HEK293 (cell line): ENCODE measurements around the gene NDOR1.

Source experiments
- CTCF ChIA-PET: fragments of 350-600 bp; formaldehyde crosslinking; extraction: SDS; loops from one replicate; lab custom pipeline; 2021; ENCODE audit warnings: antibody characterized with exemption; lab: Yijun Ruan, JAX
- POLR2A ChIA-PET: fragments of 300-600 bp; formaldehyde crosslinking; extraction: SDS; loops from one replicate; lab custom pipeline; 2020; ENCODE audit warnings: antibody characterized with exemption, inconsistent platforms; lab: Yijun Ruan, JAX
- H3K27ac ChIP-seq: fragments of 200-500 bp; sonication (Bioruptor generic); 2 replicates; pipeline ENCODE4 v1.5.1; 2014; ENCODE audit warnings: low read depth, low read length, control low read depth, inconsistent platforms; ENCODE audit errors: extremely low read depth
- H3K36me3 ChIP-seq, 2 experiments: fragments of 200-500 bp in 1 of 2; sonication (Bioruptor generic) in 1 of 2; 1 replicate in 1 of 2; 2 replicates in 1 of 2; pipeline ENCODE4 v1.5.1; 2014 to 2017; ENCODE audit warnings: inconsistent platforms in 2 of 2, low read length in 2 of 2; ENCODE audit not compliant: control insufficient read depth in 2 of 2, insufficient read depth in 1 of 2
- H3K4me1 ChIP-seq: fragments of 200-500 bp; sonication (Bioruptor generic); 2 replicates; pipeline ENCODE4 v1.5.1; 2014; ENCODE audit warnings: mild to moderate bottlenecking, low read length, inconsistent platforms; ENCODE audit not compliant: control insufficient read depth, insufficient read depth
- H3K4me3 ChIP-seq: 2 replicates; pipeline ENCODE4 v1.5.1; 2011; ENCODE audit warnings: low read depth, mild to moderate bottlenecking, control low read depth, low read length, moderate library complexity
- H3K9me3 ChIP-seq: fragments of 200-500 bp; sonication (Bioruptor generic); 2 replicates; pipeline ENCODE4 v1.5.1; 2014; ENCODE audit warnings: low read depth, low read length, inconsistent platforms; ENCODE audit not compliant: control insufficient read depth, insufficient read depth
- EGR2 ChIP-seq: fragments of 450-650 bp; formaldehyde crosslinking; IDR thresholded peaks from 2 replicates; pipeline ENCODE4 v1.5.1; 2016; ENCODE audit warnings: low read depth, missing biosample characterization, missing genetic modification characterization
- ELK4 ChIP-seq: IDR thresholded peaks from 2 replicates; pipeline ENCODE4 v1.6.1; 2011; ENCODE audit warnings: mild to moderate bottlenecking, low read depth, low read length, borderline replicate concordance
- IKZF3 ChIP-seq: fragments of 450-650 bp; IDR thresholded peaks from 2 replicates; pipeline ENCODE4 v1.5.0; 2018; ENCODE audit warnings: missing biosample characterization, mild to moderate bottlenecking, missing genetic modification characterization, moderate library complexity
- KLF9 ChIP-seq: fragments of 450-650 bp; formaldehyde crosslinking; IDR thresholded peaks from 2 replicates; pipeline ENCODE4 v1.5.1; 2016; ENCODE audit warnings: missing biosample characterization, missing genetic modification characterization, low read depth
- PRDM10 ChIP-seq: fragments of 450-650 bp; formaldehyde crosslinking; IDR thresholded peaks from 2 replicates; pipeline ENCODE4 v1.5.1; 2016; ENCODE audit warnings: missing biosample characterization, missing genetic modification characterization
- REPIN1 ChIP-seq: fragments of 450-650 bp; formaldehyde crosslinking; IDR thresholded peaks from 2 replicates; pipeline ENCODE4 v1.5.1; 2017; ENCODE audit warnings: missing biosample characterization, missing genetic modification characterization, low read depth
- TCF7L2 ChIP-seq: IDR thresholded peaks from 2 replicates; pipeline ENCODE4 v1.6.1; 2011; ENCODE audit warnings: low read depth, mild to moderate bottlenecking, inconsistent platforms, low read length, moderate library complexity, borderline replicate concordance
- ZBTB26 ChIP-seq: fragments of 450-650 bp; formaldehyde crosslinking; optimal IDR thresholded peaks from 2 replicates; pipeline ENCODE3; 2016; ENCODE audit warnings: missing biosample characterization, mild to moderate bottlenecking, missing genetic modification characterization
- ZBTB8A ChIP-seq: fragments of 450-650 bp; formaldehyde crosslinking; IDR thresholded peaks from 2 replicates; pipeline ENCODE4 v1.5.1; 2016; ENCODE audit warnings: missing biosample characterization, missing genetic modification characterization
- ZNF10 ChIP-seq: fragments of 450-650 bp; formaldehyde crosslinking; IDR thresholded peaks from 2 replicates; pipeline ENCODE4 v1.5.1; 2017; ENCODE audit warnings: missing biosample characterization, missing genetic modification characterization
- ZNF16 ChIP-seq: fragments of 450-650 bp; formaldehyde crosslinking; IDR thresholded peaks from 2 replicates; pipeline ENCODE4 v1.5.1; 2016; ENCODE audit warnings: low read depth, missing biosample characterization, missing genetic modification characterization
- ZNF174 ChIP-seq: fragments of 450-650 bp; formaldehyde crosslinking; IDR thresholded peaks from 2 replicates; pipeline ENCODE4 v1.5.0; 2017; ENCODE audit warnings: missing biosample characterization, mild to moderate bottlenecking, missing genetic modification characterization
- ZNF19 ChIP-seq: fragments of 450-650 bp; formaldehyde crosslinking; IDR thresholded peaks from 2 replicates; pipeline ENCODE4; 2016; ENCODE audit warnings: missing biosample characterization, missing genetic modification characterization, low read depth
- ZNF266 ChIP-seq: fragments of 450-650 bp; formaldehyde crosslinking; IDR thresholded peaks from 2 replicates; pipeline ENCODE4 v1.5.1; 2016; ENCODE audit warnings: missing biosample characterization, missing genetic modification characterization, low read depth
- ZNF311 ChIP-seq: fragments of 450-650 bp; formaldehyde crosslinking; IDR thresholded peaks from 2 replicates; pipeline ENCODE4 v1.5.1; 2017; ENCODE audit warnings: missing biosample characterization, missing genetic modification characterization, borderline replicate concordance
- ZNF426 ChIP-seq: fragments of 450-650 bp; formaldehyde crosslinking; IDR thresholded peaks from 2 replicates; pipeline ENCODE4 v1.5.1; 2017; ENCODE audit warnings: missing biosample characterization, missing genetic modification characterization, mild to moderate bottlenecking, inconsistent platforms, moderate library complexity
- ZNF473 ChIP-seq: fragments of 450-650 bp; formaldehyde crosslinking; IDR thresholded peaks from 2 replicates; pipeline ENCODE4 v1.5.1; 2017; ENCODE audit warnings: missing biosample characterization, missing genetic modification characterization
- ZNF510 ChIP-seq: fragments of 450-650 bp; formaldehyde crosslinking; IDR thresholded peaks from 2 replicates; pipeline ENCODE4 v1.5.1; 2018; ENCODE audit warnings: mild to moderate bottlenecking, missing genetic modification characterization, missing biosample characterization; ENCODE audit not compliant: insufficient replicate concordance
- ZNF555 ChIP-seq: fragments of 450-650 bp; formaldehyde crosslinking; conservative IDR thresholded peaks from 2 replicates; pipeline ENCODE4 v1.5.1; 2017; ENCODE audit warnings: missing biosample characterization, mild to moderate bottlenecking, missing genetic modification characterization, inconsistent platforms
- ZNF645 ChIP-seq: fragments of 450-650 bp; formaldehyde crosslinking; IDR thresholded peaks from 2 replicates; pipeline ENCODE4; 2016; ENCODE audit warnings: missing biosample characterization, missing genetic modification characterization
- ZNF670 ChIP-seq: fragments of 450-650 bp; formaldehyde crosslinking; IDR thresholded peaks from 2 replicates; pipeline ENCODE4 v1.5.1; 2016; ENCODE audit warnings: missing biosample characterization, missing genetic modification characterization, low read depth
- ZNF707 ChIP-seq: fragments of 450-650 bp; formaldehyde crosslinking; IDR thresholded peaks from 2 replicates; pipeline ENCODE4 v1.5.1; 2016; ENCODE audit warnings: missing biosample characterization, missing genetic modification characterization
- ZNF792 ChIP-seq: fragments of 450-650 bp; formaldehyde crosslinking; IDR thresholded peaks from 2 replicates; pipeline ENCODE4 v1.5.1; 2016; ENCODE audit warnings: missing biosample characterization, missing genetic modification characterization
- TF ChIP-seq, protein P1 (sequence below): fragments of 450-650 bp; formaldehyde crosslinking; IDR thresholded peaks from 2 replicates; pipeline ENCODE4 v1.5.1; 2016; ENCODE audit warnings: missing biosample characterization, missing genetic modification characterization

NDOR1 gene

DNA sequence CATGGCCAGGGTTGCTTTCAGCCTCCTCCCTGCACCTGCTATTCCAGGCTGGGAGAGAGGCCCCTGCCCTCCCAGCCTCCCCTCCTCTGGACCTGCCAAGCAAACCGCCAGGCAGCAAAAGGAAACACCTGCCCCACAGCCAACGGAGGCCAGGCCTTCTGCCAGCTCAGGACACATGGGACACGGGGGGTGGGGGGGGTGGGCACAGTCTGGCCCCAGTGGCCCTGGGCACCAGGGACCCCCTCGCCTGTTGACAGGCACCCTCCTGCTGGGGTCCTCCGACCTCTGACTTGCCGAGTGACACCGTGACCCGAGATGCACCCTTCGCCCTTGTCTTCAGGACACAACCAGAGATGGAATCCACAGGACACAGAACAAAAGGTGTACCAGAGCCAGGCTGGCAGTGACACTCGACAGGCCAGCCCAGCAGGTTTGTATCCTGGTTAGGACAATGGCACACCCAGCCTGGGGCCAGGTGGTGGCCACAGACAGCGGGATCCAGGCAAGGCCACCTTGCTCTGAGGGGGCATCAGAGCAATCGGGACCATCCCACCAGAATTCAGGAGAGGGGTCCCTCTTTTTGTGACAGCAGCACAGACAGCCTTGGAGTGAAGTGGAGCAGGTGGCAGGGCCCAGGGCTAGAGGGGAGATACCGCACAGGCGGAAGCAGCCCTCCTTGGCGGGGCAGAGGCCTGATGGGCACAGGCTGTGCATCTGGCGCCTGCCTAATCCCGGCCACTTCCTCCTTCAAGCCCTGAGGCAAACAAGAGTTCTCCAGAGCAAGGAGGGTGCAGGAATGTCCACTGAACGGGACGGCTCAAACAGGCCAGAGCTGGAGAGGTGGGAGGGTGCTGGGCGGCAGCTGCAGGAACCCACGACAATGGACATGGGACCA lies 32.4 kb upstream of the NDOR1 start:
- H3K4me1 ChIP-seq = no peaks in the 10 kb centered on the region; the same call in 1 of the 2 replicates
- no peaks in the 10 kb centered on the region for H3K9me3 ChIP-seq
- H3K27ac ChIP-seq = no peak overlapping the region
- POLR2A ChIA-PET = interaction anchor here (0.6 to 7.4 kb wide), 5 partner anchors 11 to 88 kb away, joined by 3 to 53 read pairs (median 3); partner anchors contain the start of gene TUBB4B
- no peak for TF ChIP-seq IKZF3 (tag by site-specific recombination)
- peak; percentile 57; the same call in 1 of the 2 replicates for TF ChIP-seq EGR2
- TF ChIP-seq ZNF19 (tag by site-specific recombination) = no peak
- TF ChIP-seq ZBTB26 = no peak
- TF ChIP-seq KLF9 (tag by site-specific recombination) = no peak
- TF ChIP-seq ELK4 = no peak
- TF ChIP-seq PRDM10 = peak; percentile 28; the same call in 1 of the 2 replicates
- no peak for TF ChIP-seq ZNF792 (tag by site-specific recombination)
- no peak for TF ChIP-seq ZNF311 (tag by site-specific recombination)
- no peak for TF ChIP-seq ZNF555
- TF ChIP-seq ZNF16 (tag by site-specific recombination) = no peak
- no peak for TF ChIP-seq ZNF510
- TF ChIP-seq, protein P1, sequence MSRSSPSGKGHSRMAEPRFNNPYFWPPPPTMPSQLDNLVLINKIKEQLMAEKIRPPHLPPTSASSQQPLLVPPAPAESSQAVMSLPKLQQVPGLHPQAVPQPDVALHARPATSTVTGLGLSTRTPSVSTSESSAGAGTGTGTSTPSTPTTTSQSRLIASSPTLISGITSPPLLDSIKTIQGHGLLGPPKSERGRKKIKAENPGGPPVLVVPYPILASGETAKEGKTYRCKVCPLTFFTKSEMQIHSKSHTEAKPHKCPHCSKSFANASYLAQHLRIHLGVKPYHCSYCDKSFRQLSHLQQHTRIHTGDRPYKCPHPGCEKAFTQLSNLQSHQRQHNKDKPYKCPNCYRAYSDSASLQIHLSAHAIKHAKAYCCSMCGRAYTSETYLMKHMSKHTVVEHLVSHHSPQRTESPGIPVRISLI = no peak
- TF ChIP-seq, all 188 proteins: peak for 2
- Histone ChIP-seq H3K4me3 (no peak overlapping the region), H3K36me3 (peaks cover 0 to 13% of the 10 kb centered on the region in 2 experiments; a peak in 1 of 3 replicates)
- CTCF ChIA-PET = interaction anchor here (0.8 to 1.1 kb wide), 2 partner anchors 63 to 64 kb away, joined by 3 read pairs; no protein-coding TSS in a partner anchor

GRCh38 chr9:137173796-137174664 lies 31.5 kb upstream of the NDOR1 start:
- Histone ChIP-seq H3K27ac (no peak overlapping the region), H3K4me1 (no peaks in the 10 kb centered on the region; the same call in 1 of the 2 replicates), H3K9me3 (no peaks in the 10 kb centered on the region), H3K36me3 (peaks cover 0 to 21% of the 10 kb centered on the region in 2 experiments; a peak in 1 of 3 replicates), H3K4me3 (no peak overlapping the region)
- POLR2A ChIA-PET = interaction anchor here (0.6 to 7.4 kb wide), 6 partner anchors 12 to 128 kb away, joined by 3 to 53 read pairs (median 6); partner anchors contain the start of genes ANAPC2, NRARP and SSNA1
- CTCF ChIA-PET = interaction anchor here (0.8 to 1.1 kb wide), 2 partner anchors 55 to 63 kb away, joined by 3 to 8 read pairs; no protein-coding TSS in a partner anchor
- TF ChIP-seq ZNF10 (tag by site-specific recombination) (no peak), ZBTB8A (tag by site-specific recombination) (no peak), ZNF174 (no peak), REPIN1 (no peak), TCF7L2 (no peak), ZNF473 (tag by site-specific recombination) (no peak), ZNF670 (tag by site-specific recombination) (no peak), ZNF426 (tag by site-specific recombination) (no peak), ZNF792 (tag by site-specific recombination) (no peak), ZNF645 (tag by site-specific recombination) (no peak), ZNF707 (tag by site-specific recombination) (no peak), ZNF266 (tag by site-specific recombination) (no peak)
